GM21360 (cell line): ENCODE measurements around the gene STAMBP.
"Not testable (repeated sequence)": the region's sequence is repeated elsewhere in the genome, so short reads cannot be mapped to it uniquely, and the experiment has no call there.

Source experiments
- ATAC-seq: cut with Tn5 transposase; IDR thresholded peaks from one replicate; pipeline ENCODE4 v1.9.1; 2021; ENCODE audit warnings: mild to moderate bottlenecking, moderate library complexity; ENCODE audit not compliant: unreplicated experiment

The STAMBP gene

DNA sequence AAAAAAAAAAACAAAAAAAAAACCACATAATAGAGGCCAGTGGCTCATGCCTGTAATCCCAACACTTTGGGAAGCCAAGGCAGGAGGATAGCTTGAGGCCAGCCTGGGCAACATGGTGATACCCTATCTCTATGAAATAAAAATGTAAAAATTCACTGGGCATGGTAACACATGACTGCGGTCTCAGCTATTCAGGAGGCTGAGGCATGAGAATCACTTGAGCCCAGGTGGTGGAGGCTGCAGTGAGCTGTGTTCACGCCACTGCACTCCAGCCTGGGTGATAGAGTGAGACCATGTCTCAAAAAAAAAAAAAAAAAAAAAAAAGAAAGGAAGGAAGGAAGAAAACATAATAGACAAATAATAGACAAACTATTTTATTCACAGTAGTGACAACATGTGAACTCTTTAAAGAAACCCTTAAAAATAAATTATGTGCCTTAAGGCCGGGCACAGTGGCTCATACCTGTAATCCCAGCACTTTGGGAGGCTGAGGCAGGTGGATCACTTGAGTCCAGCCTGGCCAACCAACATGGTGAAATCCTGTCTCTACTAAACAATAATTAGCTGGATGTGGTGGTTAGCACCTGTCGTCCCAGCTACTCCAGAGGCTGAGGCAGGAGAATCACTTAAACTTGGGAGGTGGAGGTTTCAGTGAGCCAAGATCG is 75.3 kb downstream of the STAMBP start:
- ATAC-seq = not testable (repeated sequence)

DNA sequence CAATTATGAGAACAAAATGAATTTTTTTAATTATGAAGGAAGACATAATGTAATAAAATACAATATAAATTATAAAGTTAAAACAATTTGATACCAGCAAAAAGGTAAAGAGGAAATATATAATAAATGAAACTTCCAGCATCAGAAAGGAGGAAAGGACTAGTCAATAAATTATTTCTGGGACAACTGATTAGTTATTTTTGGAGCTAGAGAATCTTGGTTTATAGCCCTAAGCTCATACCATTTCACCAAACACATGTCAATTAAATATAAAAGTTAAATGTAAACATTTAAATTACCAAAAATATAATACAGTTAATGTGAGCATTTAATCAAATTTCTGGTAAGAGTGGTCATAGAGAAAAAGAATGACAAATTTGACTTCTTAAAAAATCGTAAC is 76.2 kb downstream of the STAMBP start:
- ATAC-seq = no peak

DNA sequence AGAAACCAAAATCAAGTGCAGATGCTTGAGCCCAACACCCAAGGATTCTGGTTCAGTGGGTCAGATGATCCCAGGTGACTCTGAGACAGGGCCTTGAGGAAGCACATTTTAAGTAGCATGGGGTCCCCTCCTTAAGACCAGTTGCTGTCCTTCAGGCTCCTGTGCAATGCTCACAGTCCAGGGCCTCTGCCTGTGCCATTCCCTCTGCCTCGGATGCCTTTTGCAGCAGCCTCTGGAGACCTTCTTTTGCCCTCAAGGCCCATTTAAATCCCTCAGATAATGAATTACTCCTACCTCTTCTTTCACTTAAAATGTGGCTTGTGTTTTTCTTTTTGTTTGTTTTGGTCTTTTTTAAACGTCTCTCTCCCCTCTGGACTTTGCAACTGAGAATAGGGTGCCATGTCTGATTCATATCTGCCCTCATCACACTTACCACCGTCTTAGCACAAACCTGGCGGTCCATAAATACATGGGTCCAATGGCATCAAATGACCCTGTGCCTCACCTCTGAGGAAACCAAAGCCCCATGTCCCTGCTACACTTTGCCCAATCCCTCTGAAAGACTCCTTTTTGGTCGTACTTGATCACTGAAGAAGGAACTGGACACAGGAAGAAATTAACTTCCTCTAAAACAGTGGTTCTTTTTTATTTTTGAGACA is 78.2 kb downstream of the STAMBP start:
- ATAC-seq = no peak

DNA sequence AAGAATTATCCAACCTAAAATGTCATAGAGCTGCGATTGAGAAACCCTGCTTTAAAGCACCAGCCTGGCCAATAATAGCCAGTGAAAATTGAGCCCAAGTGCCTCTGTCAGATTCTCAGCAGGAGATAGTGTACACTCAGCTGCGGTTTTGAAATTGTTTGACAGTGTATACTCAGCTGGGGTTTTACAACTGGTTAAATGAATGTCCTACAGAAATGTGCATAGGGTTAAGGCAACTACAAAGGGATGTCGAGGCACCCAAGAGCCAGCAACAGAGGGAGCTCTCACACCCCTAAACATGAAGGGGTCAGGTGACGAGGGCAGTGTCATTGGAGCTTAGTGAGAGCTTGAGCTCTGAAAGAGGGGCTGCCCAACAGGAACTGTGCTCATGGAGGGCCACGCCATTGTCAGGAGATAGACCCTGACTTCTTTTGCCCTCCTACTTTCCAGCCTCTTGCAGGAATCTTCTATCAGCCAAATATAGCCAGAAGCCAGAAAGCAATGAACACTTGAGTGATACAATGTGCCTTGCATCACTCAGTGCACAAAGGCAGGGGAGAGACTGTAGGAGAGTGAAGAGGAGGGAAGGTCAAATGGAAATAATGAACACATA is 79.2 kb downstream of the STAMBP start:
- ATAC-seq = no peak

DNA sequence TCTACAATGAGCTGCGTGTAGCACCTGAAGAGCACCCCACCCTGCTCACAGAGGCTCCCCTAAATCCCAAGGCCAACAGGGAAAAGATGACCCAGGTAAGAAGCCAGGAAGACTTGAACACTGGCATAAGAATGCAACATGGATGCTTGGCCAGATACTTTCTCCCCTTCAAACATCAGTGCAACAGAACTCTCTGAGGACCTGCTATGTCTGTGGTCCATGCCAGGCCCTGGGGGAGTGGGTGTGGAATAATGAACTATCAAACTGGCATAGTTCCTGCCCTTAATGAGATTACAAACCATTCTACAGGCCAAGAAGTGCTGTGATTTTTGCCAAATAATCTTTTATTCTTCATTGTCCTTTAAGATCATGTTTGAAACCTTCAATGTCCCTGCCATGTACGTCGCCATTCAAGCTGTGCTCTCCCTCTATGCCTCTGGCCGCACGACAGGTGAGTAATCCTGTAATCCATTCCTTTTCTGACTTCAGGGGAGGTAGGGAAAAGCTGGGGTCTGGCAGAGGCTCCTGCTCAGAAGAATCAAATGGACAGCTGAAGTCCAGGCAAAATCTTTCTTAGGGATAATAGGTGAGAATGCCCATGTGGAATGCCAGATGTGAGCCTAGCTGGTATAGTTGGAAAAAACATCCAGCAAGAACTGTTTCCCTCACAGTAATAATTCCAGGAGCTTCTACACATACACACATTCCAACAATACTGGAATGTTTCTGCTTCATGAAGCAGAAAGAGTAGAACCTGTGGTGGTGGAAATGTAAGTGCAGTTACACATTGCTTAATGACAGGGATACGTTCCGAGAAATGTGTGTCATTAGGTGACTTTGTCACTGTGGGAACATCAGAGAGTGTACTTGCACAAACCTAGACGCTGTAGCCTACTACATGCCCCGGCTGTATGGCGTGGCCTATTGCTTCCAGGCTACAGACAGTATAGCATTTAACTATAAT is 80.2 kb downstream of the STAMBP start:
- no peak for ATAC-seq

DNA sequence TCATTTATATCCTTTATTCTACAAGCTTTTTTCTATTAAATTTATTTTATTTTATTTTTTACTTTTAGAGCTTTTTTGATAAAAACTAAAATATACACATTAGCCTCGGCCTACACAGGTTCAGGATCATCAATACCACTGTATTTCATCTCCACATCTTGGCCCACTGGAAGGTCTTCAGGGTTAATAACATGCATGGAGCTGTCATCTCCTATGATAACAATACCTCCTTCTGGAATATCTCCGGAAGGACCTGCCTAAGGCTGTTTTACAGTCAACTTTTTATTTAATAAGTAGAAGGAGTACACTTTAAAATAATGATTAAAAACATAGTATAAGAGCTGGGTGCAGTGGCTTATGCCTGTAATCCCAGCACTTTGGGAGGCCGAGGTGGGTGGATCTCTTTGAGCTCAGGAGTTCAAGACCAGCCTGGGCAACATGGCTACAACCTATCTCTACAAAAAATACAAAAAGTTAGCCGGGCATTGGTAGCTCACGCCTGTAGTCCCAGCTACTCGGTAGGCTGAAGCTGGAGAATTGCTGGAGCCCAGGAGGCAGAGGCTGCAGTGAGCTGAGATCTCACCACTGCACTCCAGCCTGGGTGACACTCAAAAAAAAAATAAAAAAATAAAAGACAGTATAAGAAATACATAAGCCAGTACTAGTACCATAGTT is 82.2 kb downstream of the STAMBP start:
- ATAC-seq = no peak

DNA sequence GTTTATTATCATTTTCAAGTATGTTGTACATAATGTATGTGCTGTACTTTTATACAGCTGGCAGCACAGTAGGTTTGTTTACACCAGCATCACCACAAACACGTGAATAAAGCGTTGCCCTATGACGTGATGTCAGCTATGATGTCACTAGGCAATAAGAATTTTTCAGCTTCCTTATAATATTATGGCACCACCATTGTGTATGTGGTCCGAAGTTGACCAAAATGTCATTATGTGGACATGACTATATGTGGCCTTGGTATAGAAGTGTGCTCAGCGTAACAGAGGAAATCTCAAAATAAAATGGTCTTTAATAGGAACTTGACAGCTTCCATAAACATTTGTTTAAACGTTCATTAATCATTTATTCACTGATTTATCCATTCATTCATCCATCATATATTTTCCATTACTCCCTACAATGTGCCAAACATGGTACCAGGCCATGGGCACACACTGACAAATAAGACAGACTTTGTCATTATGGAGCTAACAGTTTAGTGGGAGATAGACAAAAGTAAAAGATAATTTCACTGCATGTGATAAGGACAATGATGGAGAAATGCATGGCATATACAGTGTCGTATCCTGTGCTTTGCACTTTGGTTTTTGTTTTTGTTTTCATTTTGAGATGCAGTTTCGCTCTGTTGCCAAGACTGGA is 82.9 kb downstream of the STAMBP start:
- no peak for ATAC-seq

DNA sequence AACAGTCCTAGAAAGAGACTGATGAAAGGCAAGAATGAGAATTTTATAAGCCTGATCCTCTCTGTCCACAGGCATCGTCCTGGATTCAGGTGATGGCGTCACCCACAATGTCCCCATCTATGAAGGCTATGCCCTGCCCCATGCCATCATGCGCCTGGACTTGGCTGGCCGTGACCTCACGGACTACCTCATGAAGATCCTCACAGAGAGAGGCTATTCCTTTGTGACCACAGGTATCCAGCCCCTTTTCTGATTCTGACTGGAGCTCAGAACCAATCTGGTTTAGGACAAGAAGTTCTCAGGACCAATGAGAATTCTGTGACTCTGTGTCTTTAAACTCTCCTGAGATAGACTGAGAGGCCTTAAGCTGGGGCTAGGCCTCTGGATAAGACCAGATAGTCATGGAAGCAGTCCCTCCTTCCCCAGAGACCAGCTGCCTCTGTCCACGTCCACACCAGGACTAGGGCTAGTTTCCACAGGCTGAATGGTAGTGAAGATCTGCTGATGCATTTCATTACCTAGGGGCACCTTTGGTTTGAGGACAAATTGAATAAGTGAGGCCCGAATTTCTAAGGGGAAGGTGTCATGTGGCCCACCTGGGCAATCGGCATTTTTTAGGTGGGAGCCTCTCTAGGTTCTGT is 84.8 kb downstream of the STAMBP start:
- no peak for ATAC-seq

DNA sequence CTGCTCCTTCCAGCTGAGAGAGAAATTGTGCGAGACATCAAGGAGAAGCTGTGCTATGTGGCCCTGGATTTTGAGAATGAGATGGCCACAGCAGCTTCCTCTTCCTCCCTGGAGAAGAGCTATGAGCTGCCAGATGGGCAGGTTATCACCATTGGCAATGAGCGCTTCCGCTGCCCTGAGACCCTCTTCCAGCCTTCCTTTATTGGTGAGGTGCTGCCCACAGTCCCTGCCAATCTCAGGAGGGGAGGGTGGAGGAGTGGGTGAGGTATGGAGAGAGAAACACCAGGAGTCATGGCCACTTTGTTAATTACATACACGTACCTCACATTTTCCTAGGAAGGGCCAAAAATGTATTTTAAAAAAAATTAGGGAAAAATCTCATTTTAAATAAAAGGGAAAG is 85.9 kb downstream of the STAMBP start:
- ATAC-seq = no peak

DNA sequence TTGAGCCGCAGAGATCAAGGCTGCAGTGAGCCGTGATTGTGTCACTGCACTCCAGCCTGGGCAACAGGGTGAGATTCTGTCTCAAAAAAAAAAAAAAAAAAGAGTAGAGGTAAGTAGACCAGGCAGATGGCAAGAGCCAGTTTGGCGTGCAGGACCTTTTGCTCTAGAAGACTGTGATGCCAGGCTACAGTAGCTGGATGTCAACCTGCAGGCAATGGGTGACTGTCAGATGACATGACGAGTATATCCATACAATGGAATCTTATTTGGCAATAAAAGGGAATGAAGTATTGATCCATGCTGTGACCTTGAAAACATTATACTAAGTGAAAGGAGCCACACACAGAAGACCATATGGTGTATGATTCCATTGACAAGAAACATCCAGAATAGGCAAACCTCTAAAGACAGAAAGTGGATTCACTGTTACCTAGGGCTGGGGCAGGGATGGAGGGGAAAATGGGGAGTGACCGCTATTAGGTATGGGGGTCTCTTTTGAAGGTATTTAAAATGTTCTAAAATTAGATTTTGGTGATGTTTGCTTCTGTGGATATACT is 86.8 kb downstream of the STAMBP start:
- no peak for ATAC-seq

DNA sequence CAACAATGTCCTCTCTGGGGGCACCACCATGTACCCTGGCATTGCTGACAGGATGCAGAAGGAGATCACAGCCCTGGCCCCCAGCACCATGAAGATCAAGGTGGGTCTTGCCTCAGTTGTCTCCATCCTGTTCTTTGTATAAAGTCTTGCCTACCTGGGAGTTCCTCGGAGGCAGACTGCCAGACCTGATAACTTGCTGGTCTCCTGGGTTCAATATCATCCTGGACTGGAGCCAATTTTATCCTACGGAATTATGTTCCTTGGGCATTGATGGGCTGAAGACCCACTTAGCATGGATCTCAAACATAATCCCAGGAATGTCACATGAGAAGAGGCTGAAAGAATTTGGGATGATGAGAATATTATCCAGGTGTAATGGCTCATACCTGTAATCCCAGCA is 87.9 kb downstream of the STAMBP start:
- no peak for ATAC-seq

DNA sequence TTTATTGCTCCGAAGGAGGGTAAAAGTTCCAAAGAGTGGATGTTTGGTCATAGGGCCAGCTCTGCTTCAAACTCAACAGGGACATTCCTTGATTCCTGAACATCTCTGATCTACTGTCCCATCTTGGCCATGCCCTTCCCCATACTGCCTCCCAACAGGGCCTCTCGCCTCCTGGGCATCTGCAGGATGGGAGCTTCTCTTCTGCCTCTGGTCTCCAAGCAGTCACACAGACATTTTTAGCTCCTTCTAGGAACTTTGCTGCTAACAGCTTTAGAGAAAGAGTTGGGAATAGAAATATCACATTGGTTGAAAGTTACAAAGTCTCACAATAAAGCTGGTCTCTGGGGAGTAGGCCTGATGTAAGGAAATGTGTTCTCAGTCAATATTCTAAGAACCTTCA is 88.5 kb downstream of the STAMBP start:
- no peak for ATAC-seq

DNA sequence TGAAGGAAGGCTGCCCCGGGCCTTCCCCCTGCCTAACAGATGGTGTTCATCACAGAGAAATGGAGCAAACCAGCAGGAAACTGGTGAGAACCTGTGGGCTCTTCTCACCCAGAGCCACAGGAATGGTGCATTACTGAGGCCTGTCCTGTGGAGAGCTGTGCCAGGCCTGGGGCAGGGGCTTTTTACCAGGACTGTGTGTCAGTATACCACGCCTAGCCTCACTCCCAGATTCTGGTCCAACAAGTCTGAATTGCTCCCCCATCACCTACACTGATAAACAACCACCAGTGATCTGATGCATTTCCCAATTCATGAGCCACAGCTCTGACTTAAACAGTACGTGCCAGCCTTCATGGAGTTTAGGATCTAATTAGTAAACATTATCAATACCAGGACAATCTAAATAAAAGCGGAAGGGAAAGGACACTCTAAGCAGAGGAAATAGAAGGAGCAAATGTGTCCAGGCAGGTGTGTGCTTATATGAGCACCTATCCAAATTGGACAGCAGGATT is 89.0 kb downstream of the STAMBP start:
- ATAC-seq = no peak

DNA sequence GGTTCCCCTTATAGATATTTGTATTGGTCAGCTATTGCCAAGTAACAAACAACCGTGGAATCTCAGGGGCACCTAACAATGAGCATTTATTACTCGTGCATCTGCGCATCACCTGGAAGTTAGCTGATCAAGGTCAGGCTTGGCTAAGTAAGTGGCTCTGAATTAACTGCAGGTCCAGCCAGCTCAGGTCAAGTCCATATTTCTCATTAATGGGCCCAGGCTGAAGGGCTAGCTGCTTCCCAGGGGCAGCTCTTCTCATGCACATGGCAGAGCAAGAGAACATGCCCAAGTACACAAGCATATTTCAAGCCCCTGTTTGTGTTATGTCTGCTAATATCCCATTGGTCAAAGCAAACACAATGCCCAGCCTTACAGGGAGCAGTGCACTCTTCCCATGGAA is 90.1 kb downstream of the STAMBP start:
- no peak for ATAC-seq

DNA sequence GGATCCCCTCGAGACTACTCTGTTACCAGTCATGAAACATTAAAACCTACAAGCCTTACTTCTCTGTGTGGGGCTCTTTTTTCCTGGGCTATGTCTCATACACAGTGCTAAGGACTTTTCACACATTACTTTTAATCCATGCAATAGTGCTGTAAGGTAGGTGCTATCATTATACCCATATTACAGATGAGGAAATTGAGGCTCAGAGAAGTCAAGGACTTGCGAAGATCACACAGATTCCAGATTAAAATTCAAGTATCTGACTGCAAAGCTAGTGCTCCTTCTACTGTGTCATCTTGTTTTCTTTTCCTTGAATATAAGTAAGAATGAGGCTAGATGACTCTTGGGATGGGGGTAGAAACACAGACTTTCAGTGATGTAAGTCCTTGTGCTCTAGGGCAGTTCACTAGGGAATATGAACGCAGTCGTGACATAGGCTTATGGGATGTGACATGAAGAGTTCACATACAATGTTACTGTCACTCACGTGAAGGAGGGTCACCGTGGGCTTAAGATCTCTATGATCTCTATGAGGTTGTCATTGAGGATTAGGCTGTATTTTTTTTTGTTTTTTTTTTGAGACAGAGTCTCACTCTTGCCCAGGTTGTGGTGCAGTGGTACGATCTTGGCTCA is 91.0 kb downstream of the STAMBP start:
- ATAC-seq = no peak

DNA sequence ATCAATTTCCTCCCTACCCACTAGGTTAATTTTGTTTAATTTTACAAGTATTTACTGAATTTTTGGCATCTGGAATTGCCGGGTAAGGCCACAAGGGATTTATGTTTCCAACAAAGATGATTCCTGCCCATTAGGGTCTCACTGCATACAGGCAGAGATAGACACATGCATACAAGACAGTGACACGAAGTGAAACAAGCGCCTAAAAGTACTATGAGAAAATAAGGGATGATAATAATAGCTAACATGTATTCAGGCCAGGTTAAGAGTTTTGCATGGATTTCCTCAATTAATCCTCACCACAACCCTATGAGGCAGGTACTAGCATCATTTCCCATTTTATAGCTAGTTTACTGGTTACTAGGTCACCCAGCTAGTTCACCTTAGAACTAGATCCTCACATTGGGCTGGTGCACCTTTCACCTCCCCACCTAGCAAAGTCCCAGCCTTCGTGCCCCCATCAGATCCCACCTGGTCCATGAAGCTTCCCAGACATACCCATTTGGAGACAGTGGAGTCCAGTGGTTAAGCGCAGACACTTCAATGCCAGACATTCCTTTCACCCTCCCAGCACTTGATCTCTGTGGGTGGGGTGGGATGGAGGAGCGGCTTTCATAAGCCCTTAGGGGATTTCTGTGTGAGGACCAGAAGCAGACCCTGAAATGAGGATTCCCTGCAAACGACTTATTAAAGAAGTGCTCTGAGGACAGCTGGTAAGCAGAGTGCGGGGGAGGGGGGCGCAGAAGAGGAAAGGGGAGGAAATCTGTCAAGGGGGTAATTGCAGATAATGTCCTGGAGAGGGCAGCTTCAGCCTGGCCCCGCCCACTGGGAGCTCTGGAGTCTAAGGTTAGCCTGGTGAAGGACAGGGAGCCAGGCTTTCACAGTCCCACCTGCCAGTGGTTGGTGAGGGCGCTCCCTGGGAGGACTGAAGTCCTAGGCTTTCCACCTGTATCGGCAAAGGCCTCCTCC is 92.1 kb downstream of the STAMBP start:
- ATAC-seq = no peak

DNA sequence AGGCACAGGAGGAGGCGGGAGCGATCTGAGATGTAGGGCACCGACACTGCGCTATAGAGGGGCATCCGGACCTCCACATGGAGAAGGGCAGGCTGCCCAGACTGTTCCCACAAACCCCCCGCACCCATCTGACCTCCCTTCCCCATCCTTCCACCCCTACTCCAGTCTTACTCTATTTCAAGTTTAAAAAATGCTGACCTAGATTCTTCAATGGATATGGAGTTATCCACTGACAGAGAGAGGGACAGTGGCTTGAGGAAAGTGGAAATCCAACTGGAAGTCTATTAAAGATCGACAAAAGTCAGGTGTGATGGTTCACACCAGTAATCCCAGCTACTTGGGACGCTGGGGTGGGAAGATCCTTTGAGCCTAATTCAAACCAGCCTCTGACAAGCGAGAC is 92.8 kb downstream of the STAMBP start:
- no peak for ATAC-seq

DNA sequence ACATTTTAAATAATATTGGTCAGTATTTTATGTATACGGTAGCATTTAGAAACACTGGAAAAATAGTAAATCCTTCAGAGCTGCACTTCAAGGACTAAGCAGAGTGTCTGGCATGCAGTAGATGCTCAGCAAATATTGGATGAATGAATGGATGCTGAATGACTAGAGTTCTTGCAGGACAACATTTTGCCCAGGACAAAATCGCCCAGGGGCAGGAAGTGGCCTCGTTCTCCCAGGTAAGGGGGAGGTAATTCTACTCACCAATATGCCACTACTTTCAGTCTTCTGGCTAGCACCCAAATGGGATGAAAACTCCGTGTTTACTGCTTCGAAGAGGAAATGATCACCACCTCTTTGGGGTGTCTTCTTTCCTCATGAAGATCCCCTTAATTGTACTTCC is 93.9 kb downstream of the STAMBP start:
- no peak for ATAC-seq
